GM12873 (cell line): ENCODE measurements around the gene MICALL2.

ENCODE experiments used
- TF ChIP-seq, protein P1 (sequence below): IDR thresholded peaks from 2 replicates; pipeline ENCODE4 v1.5.1; 2012; ENCODE audit warnings: low read depth, mild to moderate bottlenecking, moderate library complexity, low read length, control low read depth; ENCODE audit not compliant: insufficient read depth; ENCODE audit errors: missing control alignments

MICALL2 gene

DNA sequence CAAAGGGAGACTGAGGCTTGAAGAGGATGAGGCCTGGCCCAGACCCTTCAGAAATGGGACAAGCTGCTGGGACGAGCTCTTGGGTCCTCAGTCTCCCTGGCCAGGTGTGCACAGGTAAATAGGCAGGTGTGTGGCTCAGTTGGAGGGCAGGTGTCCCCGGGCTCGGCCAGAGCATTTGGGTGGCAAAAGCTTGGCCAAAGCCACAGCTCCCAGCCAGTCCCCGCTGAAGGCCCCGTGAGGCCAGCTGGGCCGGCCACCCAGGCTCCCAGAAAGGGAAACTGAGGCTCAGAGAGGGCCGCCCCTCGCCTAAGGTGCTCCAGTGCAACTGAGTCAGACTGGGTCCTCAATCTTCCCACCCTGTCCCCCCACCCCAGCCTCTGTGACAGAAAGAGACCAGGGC lies 37.3 kb downstream of the MICALL2 start:
- TF ChIP-seq, protein P1, sequence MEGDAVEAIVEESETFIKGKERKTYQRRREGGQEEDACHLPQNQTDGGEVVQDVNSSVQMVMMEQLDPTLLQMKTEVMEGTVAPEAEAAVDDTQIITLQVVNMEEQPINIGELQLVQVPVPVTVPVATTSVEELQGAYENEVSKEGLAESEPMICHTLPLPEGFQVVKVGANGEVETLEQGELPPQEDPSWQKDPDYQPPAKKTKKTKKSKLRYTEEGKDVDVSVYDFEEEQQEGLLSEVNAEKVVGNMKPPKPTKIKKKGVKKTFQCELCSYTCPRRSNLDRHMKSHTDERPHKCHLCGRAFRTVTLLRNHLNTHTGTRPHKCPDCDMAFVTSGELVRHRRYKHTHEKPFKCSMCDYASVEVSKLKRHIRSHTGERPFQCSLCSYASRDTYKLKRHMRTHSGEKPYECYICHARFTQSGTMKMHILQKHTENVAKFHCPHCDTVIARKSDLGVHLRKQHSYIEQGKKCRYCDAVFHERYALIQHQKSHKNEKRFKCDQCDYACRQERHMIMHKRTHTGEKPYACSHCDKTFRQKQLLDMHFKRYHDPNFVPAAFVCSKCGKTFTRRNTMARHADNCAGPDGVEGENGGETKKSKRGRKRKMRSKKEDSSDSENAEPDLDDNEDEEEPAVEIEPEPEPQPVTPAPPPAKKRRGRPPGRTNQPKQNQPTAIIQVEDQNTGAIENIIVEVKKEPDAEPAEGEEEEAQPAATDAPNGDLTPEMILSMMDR: no peak

DNA sequence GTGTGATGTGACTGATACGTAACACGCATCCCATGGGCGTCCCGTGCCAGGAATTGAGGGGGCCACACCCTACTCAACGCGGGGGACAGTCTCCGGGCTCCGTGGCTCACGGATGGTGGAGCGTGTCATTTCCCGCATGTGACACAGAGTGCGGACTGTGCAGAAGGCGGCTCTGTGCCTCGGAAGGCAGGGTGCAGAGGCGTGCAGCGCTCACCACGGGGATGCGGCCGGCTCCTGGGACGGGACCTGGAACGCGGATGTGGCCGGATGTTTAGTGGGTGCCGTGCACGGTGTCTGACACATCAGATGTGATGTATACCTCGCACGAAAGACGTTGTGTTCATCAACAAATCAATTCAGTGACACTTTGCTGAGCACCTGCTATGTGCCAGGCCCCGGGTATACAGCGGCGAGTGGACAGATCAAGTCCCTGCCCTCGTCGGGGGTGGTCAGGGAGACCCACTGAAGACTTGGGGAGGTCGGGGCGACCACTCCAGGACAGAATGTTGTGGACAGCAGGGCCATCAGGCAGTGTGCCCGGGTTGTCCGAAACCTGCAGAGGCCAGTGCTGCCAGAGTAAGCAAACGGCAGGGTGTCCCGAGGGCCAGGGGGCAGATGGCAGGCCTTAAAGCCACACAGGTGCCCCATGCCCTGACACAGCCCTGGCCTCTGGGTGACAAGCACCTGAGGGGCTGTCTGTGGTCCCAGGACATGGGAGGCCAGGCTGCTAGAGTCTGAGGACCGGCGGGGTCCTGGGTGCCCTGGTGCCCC lies 38.1 kb downstream of the MICALL2 start:
- TF ChIP-seq, protein P1: no peak

DNA sequence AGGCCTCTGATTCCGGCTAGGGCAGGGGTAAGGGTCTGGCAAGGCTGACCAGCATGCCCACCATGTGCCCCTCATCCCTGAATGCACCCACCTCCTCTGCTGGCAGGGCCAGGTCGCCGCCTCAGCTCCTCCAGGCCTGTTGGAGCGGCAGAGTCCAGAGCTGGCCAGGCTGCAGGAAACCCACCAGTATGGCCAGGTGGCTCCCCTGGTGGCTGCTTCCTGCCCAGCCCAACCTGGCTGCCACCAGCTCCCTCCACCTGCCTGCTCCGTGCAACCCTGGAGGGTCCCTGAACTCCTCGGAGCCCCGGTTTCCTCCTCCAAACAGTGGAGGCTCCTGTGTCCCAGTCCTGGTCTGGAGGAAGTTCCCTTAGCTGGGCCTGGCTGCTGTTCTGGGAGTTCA lies 39.6 kb downstream of the MICALL2 start:
- TF ChIP-seq, protein P1: no peak

GRCh38 chr7:1419310-1419634 lies 40.0 kb downstream of the MICALL2 start:
- TF ChIP-seq, protein P1: no peak

DNA sequence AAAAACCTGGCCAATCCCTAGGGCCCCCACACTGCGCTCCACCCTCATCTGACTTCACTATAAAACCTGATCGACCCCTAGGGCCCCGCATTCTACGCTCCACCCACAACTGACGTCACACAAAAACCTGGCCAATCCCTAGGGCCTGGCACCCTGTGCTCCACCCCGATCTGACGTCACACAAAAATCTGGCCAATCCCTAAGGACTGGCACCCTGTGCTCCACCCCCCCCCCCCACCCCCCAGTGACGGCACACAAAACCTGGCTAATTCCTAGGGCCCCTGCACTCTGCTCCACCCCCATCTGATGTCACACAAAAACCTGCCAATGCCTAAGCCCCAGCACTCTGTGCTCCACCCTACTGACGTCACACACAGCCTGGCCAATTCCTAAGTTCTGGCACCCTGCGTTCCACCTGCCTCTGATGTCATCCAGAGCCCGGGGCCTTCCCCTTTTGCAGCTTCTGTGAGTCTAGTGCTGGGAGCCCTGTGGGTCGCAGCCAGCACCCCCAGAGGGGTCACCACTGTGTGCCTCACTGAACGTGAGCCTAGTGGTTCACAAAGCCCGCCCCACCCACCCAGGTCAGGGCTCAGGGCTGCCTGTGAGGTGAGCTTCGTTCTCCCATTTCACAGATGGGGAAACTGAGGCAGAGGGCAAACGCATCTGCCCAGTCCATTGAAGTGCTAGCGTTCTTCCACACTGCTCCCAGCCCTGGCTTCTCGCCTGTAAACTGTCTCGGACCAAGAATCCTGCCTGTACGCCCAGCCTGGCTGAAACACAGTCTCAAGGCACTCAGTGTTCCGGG lies 40.6 kb downstream of the MICALL2 start:
- TF ChIP-seq, protein P1: no peak

- TF ChIP-seq, protein P1: no peak
These were observed 43.8 kb downstream of the MICALL2 start for GRCh38 chr7:1415389-1415990.
